Urinary bladder (tissue), 4 donors: Measurements from ENCODE around the gene VOPP1. TPM values are rescaled to one million over a fixed set of nuclear protein-coding genes. Genes with fewer than 3 reads are reported as not detected.

ENCODE experiments used
- DNase-seq: peaks from one replicate; pipeline ENCODE4 v3.0.0-alpha.2; 2015; ENCODE audit errors: extremely low spot score
- H3K27ac ChIP-seq: one replicate; pipeline ENCODE4 v1.5.1; 2013; ENCODE audit warnings: low read depth, mild to moderate bottlenecking, moderate library complexity
- H3K36me3 ChIP-seq: one replicate; pipeline ENCODE4 v1.6.1; 2013; ENCODE audit warnings: mild to moderate bottlenecking, moderate library complexity; ENCODE audit not compliant: insufficient read depth
- H3K4me1 ChIP-seq: one replicate; pipeline ENCODE4 v1.6.1; 2013; ENCODE audit warnings: mild to moderate bottlenecking, moderate library complexity; ENCODE audit not compliant: insufficient read depth
- H3K4me3 ChIP-seq: one replicate; pipeline ENCODE4 v1.5.1; 2013; ENCODE audit warnings: low read depth, low read length
- WGBS: extraction: QIAGEN DNeasy Blood & Tissue Kit; methylation state at CpG from one replicate; pipeline ENCODE4 v1.1.7; 2013; 5-methylcytosine and 5-hydroxymethylcytosine counted together
- polyA plus RNA-seq: library from polyadenylated mRNA; stranded (reverse); fragments of 200-250 nt; gene quantifications from one replicate; pipeline ENCODE4 v1.2.3, GENCODE V29; 2013
- total RNA-seq: library from RNA; depleted of rRNA; stranded (reverse); fragments of >200 nt; gene quantifications from one replicate; pipeline ENCODE4 v1.2.3, GENCODE V29; 2014
- donor health status: healthy with polysubstance abuse.
- donor health status: healthy.

The VOPP1 gene
- total and polyA plus RNA-seq, 2 donors = 26.8 to 34.1 TPM

DNA sequence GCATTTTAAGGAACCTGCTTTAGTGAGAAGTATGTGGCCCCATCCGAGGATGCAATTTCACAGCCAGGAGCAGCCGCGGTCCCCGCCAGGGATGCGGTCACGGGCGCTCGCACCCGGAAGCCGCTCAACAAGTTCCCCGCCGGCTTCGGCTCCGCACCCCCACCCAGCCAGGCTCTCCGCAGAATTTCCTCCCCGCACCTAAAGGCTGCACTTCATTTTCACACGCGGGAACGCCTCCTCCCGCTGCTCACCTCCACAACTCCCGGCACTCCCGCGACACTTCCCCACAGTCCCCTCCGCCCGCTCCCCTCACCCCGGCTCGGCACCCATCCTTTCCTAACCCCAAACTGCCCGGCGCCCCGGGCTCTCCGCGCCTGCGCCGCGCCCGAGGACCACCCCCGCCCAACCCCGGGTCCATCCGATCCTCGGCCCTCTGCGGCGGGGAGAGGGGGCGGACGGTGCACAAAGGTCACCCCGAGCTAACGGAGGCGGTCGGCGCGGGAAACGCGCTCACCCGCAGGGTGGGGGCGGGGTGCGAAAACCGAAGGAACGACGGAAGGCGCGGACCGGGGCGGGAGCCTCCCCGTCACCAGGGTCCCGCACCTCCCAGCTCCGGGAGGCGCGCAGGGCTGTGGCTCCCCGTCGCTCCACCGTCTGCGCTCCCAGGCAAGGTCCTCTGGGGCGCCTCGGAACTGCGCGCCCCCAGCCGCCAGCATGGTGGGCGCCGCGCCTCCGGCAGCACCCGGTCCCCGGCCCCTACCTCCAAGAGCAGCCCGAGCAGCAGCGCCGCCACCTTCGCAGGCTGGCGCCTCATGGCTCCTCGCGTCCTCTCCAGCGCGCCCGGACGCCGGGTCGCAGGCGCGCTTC is 558 bp downstream of the VOPP1 start:
- DNase-seq = no peak
- WGBS = under 1% methylated on average over 89 of the region's 97 CpGs
- Histone ChIP-seq H3K4me1 (no peaks in the 10 kb centered on the region), H3K4me3 (peak overlapping the region; percentile 91), H3K27ac (peak overlapping the region; percentile 74), H3K36me3 (no peaks in the 10 kb centered on the region)

DNA sequence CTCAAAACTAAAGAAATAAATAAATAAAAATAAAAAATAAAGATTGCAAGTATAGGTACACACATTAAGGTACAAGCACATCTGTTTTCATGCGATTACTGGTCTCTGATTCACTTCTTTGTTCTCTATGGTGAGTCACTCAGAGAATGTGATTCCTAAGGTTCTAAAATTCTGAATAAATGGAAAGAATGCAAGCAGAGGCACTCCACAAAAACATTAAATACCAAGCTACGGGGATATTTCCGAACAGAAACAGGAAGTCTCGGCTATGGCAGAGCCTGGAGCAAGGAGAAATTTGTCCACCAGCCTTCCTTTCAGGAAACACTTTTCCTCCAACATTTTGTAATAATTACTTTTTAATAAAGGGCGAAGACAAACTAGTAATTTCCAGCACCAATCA is 1.4 kb downstream of the VOPP1 start:
- no peaks in the 10 kb centered on the region for H3K36me3 ChIP-seq
- DNase-seq = no peak
- peak overlapping the region; percentile 91 for H3K4me3 ChIP-seq
- H3K4me1 ChIP-seq = no peaks in the 10 kb centered on the region
- 25% methylated on average over 5 of the region's 5 CpGs for WGBS
- H3K27ac ChIP-seq = peak overlapping the region; percentile 74

DNA sequence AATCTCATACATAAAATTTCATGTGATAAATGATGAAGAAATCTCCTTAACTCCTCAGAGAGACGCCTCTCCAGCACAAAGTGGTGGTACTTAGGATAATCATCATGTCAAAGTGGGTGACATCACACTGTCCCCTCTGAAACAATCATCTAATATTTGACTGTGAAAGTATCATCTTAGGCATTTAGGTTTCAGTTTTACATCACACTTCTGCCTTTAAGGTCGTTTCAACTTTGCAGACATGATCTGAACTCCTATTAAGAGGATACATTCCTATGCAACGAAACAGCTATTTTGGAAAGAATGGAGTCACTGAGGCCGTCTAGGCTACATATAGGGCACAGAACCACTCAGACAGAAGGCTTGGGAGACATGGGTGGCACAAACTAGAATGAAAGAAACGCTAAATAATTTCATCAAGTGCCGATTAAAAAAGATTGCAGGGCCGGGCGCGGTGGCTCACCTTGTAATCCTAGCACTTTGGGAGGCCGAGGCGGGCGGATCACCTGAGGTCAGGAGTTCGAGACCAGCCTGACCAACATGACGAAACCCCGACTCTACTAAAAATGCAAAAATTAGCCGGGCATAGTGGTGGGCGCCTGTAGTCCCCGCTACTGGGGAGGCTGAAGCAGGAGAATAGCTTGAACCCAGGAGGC is 2.0 kb downstream of the VOPP1 start:
- DNase-seq = no peak
- WGBS = 89% methylated on average over 18 of the region's 18 CpGs
- Histone ChIP-seq H3K4me3 (peak overlapping the region; percentile 91), H3K36me3 (no peaks in the 10 kb centered on the region), H3K27ac (peak overlapping the region; percentile 41), H3K4me1 (no peaks in the 10 kb centered on the region)

DNA sequence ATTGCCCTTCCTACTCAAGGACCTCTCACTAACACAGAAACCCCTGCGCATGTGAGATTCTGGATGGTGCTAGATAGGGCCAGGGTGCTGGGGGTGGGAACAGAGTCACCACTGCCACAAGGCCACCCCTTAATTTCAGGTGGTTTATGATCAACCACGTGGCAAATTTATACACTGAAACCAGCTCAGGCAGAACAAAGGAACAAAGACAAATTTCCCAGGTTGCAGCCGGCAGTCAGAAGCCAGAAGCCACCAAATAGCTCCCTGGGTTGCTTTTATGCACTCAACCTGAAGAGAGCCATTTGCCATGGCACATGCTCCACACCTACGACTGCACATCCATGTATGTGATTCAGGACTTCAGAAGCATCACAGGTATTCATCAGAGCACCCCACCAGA is 2.5 kb downstream of the VOPP1 start:
- Histone ChIP-seq H3K27ac (no peak overlapping the region), H3K4me3 (no peak overlapping the region)

DNA sequence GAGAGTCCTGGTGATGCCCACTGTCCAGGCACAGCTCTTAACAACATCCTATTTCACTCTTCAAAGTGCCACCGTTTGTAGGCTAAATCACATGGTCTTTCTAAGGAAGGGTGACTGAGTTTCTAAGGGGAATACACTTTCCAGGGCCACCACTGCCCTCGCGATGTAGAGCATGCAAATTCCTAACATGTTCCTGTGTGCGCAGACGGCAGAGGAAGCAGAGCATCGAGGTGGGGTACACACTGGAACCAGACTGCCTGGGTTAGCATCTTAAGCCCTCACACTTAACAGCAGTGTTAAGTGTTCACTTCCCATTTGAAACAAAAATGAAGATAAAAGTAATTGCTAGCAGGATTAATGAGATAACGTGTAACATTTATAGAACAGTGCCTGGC is 3.0 kb downstream of the VOPP1 start:
- Histone ChIP-seq H3K36me3 (no peaks in the 10 kb centered on the region), H3K27ac (no peak overlapping the region), H3K4me1 (no peaks in the 10 kb centered on the region), H3K4me3 (no peak overlapping the region)
- 61% methylated on average over 7 of the region's 7 CpGs for WGBS
- DNase-seq = no peak

More for the DNA sequence above, 2.5 kb downstream of the VOPP1 start:
- no peak for DNase-seq
- H3K36me3 ChIP-seq = no peaks in the 10 kb centered on the region
- 75% methylated on average over 4 of the region's 4 CpGs for WGBS
- no peaks in the 10 kb centered on the region for H3K4me1 ChIP-seq

DNA sequence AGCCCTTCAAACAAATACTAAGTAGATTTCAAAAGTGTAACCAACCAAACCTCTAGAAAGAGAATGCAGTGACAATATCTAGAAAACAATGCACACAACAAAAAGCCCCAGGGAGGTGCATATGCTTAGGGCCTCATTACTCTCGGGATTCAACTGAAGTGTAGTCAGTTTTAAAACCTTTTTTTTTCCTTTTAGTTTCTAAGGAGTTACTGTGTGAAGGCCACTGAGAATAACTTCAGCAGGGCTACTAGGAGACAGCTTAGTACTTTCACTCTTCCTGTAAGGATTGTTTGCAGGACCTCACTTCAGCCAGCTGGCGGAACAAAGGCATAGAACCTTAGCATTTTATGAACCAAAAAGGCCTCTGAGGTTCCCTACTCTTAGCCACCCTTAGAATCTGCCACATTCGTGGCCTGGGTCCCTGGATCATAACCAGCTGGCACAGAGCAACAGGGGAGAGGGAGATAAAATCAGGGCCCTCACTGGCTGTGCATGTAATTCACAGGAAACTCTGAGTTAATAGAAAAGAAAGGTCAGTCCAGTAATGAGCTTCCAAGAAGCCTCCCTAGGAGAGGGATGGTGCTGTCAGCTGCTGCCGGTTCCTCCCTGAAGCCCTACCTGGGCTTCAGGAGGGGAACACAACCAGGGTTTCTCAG is 3.6 kb downstream of the VOPP1 start:
- 72% methylated on average over 4 of the region's 4 CpGs for WGBS
- DNase-seq = no peak
- Histone ChIP-seq H3K27ac (no peak overlapping the region), H3K4me3 (no peak overlapping the region), H3K4me1 (no peaks in the 10 kb centered on the region), H3K36me3 (no peaks in the 10 kb centered on the region)

DNA sequence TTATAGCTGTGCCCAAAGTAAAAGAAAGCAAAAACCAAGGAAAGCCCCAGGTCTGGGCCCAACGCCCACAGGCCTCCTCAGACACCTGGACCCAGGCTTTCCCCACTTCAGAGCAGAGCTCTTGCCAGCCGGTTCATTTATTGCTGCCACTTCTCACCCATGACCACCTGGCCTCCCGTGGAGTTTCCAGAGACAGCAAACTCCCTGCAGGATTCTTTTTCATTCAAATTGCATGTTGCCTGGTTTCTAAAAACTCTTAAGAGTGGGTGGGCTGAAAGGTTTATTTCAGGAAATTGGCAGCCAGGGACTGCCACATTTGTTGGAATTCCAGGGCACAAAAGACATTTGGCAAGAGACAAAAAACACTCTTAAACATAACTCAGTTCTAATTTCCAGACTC is 4.7 kb downstream of the VOPP1 start:
- no peak overlapping the region for H3K4me3 ChIP-seq
- no peak overlapping the region for H3K27ac ChIP-seq
- H3K4me1 ChIP-seq = no peaks in the 10 kb centered on the region
- WGBS = 69% methylated on average over 3 of the region's 3 CpGs
- H3K36me3 ChIP-seq = no peaks in the 10 kb centered on the region
- DNase-seq = no peak

DNA sequence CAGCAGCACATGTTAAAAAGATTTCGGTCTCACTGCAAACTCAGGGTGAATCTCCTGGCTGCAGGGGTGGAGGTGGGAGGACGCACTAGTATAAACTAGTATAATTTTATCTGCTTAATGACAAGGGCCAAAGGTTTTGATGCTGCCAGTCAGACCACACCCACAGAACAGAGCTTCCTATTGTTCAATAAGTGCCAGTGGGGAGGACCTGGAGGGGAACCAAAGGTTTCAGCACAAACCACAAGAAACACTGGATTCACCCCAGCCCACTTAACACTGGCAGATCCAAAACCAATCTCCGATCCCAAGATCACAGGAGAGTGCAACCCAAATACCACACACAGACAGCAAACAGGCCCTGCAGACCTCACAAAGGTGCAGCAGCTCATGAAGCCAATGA is 6.6 kb downstream of the VOPP1 start:
- Histone ChIP-seq H3K4me3 (no peak overlapping the region), H3K27ac (no peak overlapping the region), H3K4me1 (no peaks in the 10 kb centered on the region), H3K36me3 (no peaks in the 10 kb centered on the region)
- WGBS = 87% methylated on average over 3 of the region's 3 CpGs
- DNase-seq = no peak

DNA sequence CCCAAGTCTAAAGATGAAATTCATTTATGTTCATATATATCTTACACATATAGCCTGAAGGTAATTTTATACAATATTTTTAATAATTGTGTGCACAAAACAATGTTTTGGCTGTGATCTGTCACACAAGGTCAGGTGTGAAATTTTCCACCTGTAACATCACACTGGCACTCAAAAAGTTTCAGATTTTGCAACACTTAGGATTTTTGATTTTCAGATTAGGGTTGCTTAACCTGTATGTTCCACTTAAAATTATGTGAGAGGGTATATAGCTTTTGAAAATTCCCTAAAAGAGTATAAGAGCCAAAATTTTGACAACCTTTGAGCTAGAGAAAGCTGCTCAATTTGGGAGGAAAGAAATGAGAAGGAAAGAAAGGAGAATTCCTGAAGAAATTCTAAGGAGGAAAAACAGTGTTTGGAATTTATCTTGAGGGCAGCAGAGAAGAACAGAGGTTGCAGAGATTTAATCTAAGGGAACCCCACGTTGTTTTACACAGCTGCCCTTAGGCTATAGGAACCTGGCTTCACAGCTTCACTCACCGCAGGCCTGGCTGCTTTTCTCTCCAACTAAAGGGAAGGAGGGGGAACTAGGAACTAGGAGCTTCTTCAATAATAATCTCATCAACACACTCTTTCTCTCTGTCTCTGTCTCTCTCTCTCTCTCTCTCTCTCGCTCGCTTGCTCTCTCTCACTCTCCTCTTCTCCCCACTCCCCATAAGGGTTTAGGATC is 8.5 kb downstream of the VOPP1 start:
- Histone ChIP-seq H3K27ac (no peak overlapping the region), H3K4me1 (no peaks in the 10 kb centered on the region), H3K4me3 (no peak overlapping the region), H3K36me3 (no peaks in the 10 kb centered on the region)
- 69% methylated on average over 4 of the region's 4 CpGs for WGBS
- no peak for DNase-seq

DNA sequence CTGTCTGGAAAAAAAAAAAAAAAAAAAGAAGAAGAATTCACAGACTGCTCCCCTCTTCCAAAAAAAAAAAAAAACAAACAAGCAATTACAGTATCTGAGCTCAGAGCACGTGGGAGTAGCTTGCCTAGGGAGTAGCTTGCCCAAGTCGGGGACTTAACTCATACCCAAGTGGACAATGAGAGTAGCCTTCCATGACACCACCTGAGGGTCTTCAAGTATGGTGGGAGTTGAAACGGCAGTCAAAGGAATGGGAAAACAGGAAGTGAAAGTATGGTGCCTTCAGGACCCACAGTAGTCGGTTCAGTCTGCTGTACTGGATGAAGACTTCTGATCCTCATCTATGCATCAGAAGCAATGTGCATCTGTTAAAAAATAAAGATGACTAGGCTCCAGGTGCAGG is 10.6 kb downstream of the VOPP1 start:
- 93% methylated on average over 4 of the region's 4 CpGs for WGBS
- no peaks in the 10 kb centered on the region for H3K4me1 ChIP-seq
- H3K4me3 ChIP-seq = no peak overlapping the region
- H3K27ac ChIP-seq = no peak overlapping the region
- no peaks in the 10 kb centered on the region for H3K36me3 ChIP-seq
- DNase-seq = no peak

DNA sequence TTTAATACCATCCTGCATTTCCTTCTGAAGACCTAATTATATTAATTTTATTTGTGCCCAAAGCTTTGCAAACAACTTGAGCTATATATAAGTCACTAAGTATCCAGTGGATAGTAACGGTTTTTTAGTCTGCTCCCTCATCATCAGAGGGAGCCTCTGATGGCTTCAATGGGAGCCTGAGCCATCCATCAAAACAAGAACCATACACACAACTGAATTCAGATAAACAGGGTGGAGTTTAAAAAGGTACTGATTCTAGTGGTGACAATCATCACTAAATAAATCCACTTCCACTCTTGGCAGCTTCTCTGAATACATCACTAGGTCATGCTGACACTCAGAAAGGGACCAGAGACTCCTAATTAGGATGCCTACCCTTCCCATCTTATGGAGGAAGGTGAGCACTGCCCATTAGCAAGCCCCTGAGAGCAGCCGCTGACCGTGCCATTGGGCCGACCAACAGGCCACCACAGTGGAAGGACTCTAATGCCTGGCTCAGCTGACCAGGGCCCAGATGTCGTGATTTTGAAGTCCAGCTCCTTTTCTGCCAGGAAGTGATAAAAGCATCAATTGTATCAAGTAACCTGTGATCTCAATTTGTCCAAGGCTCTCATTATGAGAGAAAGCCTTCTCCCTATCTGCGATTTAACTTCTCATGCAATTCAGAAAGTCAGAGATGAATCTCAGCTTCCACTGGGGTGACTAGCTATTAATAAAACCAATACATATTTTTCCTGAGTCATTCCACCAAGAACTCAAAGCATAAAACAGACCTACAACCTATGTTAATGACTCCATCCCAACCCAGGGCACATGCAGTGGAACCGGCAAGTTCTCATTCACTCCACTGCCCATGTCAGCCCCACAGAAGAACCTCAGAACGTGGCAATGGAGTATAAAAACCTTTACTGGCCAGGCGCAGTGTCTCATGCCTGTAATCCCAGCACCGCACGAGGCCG is 13.1 kb downstream of the VOPP1 start:
- DNase-seq = no peak
- WGBS = 90% methylated on average over 12 of the region's 12 CpGs

DNA sequence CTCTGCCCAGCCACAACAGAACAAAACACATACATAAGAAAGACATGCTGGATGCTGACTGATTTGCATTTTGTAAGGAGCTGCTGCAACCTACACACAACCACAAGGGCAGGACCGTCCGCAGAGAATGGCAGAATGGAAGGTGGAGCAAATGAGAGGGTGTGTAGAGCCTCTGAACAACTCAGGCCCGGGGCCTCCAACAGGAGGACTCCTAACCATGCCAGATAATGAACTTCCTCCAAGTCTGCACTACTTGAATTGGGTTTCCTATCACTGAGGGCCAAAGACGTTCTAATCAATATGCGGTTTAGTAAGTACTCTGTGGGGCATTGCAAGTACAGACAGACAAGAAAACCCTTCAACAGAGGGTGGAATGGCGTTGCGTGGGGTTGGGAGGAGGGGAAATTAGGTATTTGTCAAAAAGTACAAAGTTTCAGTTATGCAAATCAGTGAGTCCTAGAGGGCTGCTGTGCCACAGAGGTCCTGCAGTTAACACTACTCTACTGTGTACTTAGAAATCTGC is 14.6 kb downstream of the VOPP1 start:
- H3K4me1 ChIP-seq = no peaks in the 10 kb centered on the region
- no peak overlapping the region for H3K27ac ChIP-seq
- no peak overlapping the region for H3K4me3 ChIP-seq
- WGBS = 86% methylated on average over 7 of the region's 7 CpGs
- no peak for DNase-seq
- no peaks in the 10 kb centered on the region for H3K36me3 ChIP-seq

More for the DNA sequence above, 13.1 kb downstream of the VOPP1 start:
- Histone ChIP-seq H3K4me3 (no peak overlapping the region), H3K27ac (no peak overlapping the region), H3K36me3 (no peaks in the 10 kb centered on the region), H3K4me1 (no peaks in the 10 kb centered on the region)
